HG03135 (cell line): ENCODE results near the gene TPP1.

Experiments
- ATAC-seq: cut with Tn5 transposase; IDR thresholded peaks from one replicate; pipeline ENCODE4 v1.9.1; 2021; ENCODE audit warnings: mild to moderate bottlenecking, moderate library complexity; ENCODE audit not compliant: unreplicated experiment

Gene TPP1

DNA sequence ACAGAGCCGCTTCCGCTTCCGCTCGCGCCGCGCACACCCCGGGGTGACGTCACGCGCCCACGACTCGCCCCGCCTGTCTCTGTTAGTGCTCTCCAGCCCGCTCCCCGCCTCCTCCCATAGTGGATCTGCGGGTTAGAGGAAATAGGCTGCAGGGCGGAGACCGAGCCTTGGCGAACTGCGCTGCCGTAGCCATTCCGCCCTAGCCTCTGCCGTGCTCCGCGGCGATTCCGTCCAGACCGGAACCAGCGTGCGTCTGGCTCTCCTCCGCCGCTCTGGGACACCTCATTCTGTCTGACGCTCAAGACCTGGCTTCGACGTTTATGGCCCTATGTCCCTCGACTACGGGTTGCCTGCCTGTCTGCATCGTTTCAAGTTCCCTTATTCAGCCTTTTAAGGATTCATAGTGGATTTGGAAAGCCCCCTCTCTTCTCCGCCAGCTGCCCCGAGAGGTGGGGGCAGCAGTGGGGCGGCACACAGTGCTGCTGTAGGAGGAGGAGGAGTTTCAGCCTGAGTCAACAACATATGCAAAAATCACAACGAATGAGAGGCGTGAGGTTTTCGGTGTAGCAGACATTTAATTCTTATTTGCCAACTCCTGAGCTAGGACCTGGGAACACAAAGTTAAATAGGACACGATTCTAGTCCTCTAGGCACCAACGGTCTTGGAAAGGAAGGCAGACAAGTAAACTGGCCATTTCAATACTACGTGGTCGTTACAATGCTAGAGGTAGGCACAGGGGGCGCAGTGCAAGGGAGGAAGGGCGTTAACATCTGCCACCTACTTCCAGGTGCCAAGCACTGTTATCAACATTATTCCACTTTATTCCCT is 6.8 kb downstream of the TPP1 start, which contains the start of gene TAF10:
Gene TAF10, minus strand, starts transcription at position 4 of the 829 bp plus-strand sequence. CDS start 27 bp downstream, outside the sequence.
- peak; percentile 86 for ATAC-seq

DNA sequence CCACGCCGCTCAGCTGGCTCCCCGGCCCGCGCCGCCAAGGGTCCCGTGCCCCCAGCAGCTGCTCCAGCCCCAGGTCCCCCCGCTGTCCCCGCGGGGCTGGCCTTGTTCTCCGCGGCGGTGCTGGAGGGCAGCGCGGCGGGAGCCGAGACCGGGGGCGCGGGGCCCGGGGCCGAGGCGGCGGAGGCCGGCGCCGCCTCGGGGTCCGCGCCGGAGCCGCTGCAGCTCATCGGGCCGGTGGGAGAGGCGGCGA is 7.3 kb downstream of the TPP1 start:
- no peak for ATAC-seq

DNA sequence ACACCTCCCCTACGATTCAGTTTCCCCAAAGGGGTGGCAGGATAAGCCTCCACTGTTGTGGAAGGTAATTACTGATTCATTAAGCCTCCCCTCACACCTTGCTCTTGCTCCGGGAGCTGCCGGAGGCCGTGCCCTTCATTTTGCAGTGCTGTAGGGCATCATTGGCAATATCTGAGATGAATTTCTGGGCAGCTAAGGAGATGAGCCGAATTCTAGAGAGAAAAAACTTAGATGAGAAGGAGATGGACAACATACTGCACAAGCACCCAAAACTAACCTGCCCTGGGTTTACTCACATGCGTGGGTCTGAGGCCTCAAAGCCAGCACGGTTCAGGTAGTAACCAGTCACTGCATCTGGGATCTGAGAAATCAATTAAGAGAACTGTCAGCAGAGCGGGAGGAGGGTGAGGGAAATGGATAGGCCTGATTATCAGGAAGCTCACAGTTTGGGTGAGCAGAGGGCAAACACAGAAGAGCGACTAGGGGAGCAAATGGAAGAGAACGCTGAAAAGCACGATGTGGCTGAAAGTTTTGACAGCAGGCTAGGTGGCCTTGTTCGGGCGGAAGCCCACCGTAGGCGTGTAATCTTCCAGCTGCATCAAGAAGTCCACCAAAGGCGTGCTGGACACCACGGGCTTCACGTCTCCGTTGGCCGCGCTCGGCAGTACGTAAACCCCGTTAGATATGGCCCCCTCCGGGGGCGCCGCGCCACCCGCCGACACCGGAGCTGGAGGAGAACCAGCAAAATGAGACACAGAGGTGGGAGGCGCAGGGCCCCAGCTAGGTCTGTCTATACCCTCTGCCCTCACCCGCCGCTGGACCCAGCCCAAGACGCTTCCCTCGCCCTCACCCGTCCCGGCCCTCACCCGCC is 7.9 kb downstream of the TPP1 start:
- peak; percentile 13 for ATAC-seq

DNA sequence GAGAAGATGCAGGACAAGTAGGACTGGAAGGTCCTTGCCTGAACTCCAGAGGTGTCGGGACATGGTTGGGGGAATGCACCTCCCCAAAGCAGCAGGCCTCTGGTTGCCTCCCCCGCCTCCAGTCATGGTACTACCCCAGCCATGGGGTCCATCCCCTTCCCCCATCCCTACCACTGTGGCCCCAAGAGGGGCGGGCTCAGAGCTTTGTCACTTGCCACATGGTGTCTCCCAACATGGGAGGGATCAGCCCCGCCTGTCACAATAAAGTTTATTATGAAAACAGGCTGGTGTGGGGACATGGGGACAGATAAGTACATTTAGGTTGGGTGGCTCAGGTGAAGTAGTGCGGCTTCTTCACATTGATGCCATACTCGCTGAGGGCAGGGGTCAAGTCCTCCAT is 8.6 kb downstream of the TPP1 start:
- ATAC-seq = no peak

DNA sequence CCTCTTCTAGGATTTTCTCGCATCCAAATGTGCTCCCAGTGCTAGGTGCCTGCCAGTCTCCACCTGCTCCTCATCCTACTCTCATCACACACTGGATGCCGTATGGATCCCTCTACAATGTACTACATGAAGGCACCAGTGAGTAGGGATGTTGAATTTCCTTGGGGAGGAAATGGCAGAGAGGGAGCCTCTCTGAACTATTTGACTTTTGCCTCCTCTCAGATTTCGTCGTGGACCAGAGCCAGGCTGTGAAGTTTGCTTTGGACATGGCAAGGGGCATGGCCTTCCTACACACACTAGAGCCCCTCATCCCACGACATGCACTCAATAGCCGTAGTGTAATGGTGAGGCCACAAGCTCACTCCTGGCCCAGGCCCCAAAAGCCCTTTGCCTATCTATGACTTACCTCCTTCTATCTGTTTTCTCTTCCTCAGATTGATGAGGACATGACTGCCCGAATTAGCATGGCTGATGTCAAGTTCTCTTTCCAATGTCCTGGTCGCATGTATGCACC is 9.7 kb downstream of the TPP1 start:
- ATAC-seq = no peak

DNA sequence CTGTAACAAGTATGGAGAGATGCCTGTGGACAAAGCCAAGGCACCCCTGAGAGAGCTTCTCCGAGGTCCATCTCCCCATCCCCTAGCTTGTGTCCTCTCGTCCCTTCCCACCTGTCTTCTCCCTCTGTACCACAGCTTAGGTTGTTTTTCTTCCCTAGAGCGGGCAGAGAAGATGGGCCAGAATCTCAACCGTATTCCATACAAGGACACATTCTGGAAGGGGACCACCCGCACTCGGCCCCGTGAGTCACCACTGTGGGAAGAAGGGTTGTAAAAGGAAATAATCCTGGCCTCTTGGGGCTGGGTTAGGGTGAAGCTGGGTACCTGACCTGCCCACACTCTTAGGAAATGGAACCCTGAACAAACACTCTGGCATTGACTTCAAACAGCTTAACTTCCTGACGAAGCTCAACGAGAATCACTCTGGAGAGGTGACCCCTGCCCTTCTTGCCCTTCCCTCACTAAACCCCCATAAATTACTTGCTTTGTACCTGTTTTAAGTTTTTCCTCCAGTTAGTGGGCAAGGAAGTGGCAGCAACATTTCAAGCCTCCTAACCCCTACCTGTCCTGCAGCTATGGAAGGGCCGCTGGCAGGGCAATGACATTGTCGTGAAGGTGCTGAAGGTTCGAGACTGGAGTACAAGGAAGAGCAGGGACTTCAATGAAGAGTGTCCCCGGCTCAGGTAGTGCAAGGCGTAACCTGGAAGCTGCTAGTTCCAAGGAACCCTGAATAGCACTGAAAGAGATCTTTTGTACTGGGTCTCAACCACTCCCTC is 10.3 kb downstream of the TPP1 start:
- ATAC-seq = no peak

DNA sequence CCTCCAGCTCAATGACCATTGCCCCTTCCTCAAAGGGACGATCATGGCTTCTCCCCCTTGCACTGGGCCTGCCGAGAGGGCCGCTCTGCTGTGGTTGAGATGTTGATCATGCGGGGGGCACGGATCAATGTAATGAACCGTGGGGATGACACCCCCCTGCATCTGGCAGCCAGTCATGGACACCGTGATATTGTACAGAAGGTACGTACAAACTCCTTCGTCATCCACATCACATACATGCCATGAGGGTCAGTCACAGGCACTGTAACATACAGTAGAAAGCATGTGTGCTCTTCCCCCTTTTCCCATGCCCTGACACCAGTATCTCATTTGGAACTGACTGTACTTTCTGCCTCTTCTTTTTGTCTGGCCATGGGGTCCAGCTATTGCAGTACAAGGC is 11.2 kb downstream of the TPP1 start:
- no peak for ATAC-seq

DNA sequence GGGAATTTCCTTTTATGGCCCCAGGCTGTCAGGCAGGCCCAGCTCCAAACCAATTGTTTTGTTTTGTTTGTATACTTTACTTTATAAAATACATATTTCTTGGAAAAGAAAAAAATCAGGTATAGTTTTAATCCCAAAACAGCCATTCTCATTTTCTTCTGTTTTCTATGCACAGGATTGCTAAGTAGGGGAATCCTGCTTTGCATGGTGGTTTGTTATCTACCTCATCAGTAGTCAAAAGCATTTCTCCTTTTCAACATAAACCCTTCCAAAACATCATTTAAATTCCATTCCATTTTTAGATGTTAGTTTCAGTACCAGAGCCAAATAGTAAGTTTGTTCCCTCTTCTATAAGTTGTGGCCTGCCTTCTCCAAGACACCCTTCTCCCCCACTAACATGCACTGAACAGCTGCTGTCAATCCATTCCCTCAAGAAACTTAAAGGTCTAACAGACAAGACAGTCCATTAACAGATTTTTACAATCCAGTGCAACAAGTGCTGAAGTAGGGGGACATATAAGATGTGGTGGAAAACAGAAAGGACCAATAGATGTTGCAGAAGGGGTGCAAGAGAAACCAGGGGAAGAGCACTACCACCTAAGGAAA is 11.9 kb downstream of the TPP1 start:
- no peak for ATAC-seq

DNA sequence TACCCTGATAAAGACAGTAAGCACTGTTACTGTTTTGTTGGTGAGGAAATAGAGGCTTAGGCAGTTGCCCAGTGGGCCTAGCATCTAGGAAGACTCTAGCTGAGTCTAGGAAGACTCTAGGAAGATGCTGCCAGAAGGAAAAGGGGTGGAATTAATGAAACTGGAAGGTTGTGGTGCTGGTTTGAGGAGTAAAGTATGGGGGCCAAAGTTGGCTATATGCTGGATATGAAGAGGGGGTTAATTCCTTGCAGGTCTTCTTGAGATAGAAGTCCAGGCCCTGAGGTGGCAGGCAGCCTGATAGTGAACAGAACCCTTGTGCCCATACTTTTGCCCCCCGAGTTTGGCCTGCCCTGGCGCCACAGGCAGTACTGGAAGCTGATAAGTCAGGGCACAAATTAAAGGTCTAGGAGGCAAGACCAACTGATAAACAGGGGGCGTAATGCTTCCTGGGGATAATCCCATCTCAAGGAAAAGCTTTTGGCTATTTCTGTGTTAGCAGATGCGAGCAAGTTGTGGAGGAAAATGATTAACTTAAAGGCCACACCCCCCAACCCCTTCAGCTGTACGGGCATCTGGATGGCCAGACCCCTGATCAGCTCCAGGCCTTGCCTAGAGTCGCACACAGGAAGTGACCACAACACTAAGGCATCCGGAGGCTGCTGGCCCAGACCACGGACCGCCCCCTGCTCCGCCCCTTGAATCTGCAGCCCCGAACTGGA is 12.6 kb downstream of the TPP1 start:
- peak; percentile 37 for ATAC-seq

DNA sequence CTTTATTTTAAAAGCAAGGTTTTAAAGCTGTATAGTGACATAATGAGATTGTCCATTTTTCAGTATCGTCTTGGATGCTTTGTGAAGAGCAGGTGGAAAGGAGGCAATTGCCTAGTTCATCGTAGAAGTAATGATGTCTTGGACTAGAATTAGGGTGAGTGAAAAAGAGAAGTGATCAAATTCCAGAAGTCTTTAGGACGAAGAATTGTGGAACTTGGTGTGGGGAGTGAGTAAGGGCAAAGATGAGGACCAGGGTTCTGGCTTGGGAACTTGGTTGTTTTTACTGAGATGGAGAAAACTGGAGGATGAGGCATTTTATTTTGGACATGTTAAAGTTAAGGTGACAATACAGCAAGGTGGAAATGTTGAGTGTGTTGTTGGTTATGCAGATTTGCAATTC is 14.4 kb downstream of the TPP1 start:
- ATAC-seq = no peak

DNA sequence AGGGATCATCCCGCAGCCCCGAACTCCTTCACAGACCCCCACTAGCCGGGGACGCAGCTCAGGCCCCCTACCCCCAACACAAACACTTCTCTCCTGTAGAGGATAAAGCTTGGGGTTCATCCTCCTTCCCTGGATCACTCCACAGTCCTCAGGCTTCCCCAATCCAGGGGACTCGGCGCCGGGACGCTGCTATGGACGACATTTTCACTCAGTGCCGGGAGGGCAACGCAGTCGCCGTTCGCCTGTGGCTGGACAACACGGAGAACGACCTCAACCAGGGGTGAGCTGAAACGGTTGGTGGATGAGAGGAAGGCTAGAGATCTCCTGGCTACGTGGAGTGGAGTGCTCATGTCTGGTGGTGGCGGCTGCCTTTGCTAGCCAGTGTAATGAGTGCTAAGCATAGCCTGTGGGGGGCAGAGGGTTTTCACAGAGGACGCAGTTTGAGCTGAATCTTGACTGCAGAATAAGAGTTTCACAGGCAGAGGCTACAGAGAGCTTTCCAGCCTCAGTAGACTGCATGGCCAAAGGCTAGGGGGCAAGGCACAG is 15.1 kb downstream of the TPP1 start:
- peak; percentile 36 for ATAC-seq

DNA sequence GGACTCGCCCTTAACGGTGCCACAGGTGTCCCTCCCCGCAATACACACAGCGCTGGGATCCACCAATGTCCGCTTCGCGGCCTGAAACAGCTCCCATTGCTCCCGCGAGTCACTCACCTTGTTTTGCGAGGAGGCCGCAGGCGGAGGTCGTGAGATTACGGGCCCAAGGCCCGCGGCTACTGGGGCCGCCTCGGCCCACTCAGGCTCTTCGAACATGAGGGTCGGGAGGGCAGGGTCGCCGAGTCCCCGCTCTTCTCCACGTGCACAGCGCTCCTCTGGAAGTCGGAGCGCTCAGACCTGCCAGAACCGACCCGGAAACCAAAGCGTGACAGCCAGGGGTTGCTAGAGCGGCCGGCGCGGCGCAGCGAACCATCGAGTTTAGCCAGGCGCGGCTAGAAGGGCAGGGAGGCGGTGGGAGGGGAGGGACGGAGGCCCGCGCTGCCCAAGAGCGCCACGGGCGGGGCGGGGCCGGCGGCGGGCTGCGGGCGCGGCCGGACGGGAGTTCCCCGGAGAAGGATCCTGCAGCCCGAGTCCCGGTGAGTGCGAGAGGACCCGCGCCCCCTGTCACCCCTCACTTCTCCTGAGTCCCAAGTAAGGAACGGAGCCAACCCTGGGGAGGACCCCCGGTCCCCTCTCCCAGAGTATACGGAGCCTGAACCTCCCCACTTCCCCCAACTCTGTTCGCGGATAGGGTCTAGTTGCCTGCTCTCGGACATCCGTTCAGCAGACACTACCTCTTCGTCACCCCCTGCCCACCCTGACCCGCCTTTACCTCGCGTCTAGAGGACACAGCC is 15.7 kb downstream of the TPP1 start, which contains the start of the genes ILK and RRP8:
Gene ILK, plus strand, starts transcription at position 488 of the 794 bp plus-strand sequence. CDS start 498 bp downstream, outside the sequence.
Gene RRP8, minus strand, starts transcription at position 330 of the 794 bp plus-strand sequence. Its CDS starts 114 bp downstream, at position 216.
- ATAC-seq = peak; percentile 72

DNA sequence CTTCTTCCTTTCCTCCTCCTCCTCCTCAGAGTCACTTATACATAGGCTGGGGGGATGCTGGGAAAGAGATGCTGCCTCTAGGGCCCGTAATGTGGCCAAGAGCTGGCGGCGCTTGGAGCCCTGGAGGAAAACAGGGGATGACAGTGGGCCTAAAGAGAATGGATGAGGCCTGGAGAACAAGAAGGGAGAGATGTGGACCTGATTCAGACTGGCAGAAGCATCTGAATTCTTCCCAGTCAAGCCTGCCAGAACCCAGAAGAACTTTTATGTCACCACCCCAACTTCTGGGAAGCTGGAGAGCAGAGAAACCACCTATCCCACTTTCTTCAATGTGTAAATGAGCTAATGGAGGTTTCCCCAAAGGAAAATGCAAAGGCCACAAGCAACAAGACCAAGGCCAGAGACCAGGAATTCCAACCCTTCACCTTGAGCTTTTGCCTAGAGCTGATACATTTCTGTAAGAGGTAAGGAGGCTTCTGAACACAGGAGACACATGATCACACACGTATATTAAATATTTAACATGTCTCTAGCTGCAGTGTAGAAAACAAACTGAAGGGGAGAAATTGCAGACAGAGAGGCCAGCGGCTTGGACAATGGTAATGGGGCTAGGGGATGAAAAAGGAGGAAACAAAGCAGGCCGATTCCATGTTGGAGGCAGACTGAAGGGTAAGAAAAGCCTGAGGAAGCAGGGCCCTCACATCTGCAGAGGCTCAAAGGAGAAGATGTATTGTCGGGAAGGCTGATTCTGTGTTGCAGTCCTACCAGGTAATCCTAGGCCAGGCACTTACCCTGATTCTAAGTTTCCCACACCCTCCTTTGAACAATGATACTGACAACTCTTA is 16.9 kb downstream of the TPP1 start:
- no peak for ATAC-seq

DNA sequence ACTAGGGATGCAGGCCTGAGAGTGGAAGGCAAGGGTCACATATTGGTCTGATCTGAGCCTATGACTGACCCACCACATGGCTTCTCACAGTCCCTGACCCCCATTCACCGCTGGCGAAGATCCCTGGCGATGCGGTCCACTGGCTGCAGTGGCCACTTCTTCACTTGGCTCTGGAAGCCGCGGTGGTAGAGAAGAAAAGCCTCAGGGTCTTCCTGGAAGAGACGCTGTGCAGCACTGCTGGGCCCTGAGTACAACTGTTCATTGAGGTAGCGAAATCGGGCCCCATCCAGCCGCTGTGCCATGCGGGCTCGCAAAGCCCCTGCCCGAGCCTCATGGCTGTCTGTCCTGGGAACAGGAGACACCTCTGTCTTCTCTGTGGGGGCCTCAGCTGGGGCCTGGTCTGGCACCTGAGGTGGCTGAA is 18.2 kb downstream of the TPP1 start:
- no peak for ATAC-seq

DNA sequence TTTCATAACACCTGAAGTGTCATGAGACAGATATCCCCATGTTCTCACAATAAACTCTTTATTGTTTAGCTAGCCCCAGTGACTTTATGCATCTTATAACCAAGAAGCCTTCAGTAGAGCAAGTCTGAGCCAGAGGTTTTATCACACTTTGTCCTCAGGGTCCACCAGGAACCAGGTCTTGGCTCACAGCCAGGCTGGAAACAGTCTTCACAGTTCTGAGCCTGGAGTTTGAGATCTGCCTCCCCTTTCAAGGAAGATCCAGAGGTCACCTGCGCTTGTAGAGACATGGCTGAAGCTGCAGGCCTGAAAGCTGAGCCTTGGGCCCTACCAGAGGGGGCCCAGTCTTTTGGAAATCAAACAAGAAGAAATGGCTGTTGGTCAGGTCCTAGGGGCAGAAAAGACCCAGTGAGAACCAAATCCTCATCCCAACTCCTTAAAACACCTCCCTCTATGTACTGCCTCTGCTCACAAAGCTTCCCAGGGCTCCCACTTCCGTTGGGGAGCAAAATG is 19.3 kb downstream of the TPP1 start:
- no peak for ATAC-seq

DNA sequence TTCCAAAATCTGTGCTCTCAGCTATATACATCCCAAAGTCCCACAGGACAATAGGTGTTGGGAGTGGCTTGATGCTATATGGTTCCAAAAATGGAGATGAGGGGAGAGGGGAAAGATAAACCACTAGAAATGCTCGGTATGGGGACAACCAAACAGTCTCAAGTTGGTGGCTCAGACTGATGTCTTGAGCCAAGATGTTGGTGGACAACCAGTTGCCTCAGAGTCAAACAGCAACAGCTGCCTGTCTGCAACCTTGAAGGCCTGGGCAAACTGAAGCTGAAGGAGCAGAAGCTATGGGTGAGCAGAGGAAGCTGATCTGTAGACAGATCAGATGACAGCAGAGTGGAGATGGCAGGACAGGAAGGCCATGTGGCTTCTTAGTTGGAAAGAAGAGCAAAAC is 19.8 kb downstream of the TPP1 start:
- ATAC-seq = no peak

DNA sequence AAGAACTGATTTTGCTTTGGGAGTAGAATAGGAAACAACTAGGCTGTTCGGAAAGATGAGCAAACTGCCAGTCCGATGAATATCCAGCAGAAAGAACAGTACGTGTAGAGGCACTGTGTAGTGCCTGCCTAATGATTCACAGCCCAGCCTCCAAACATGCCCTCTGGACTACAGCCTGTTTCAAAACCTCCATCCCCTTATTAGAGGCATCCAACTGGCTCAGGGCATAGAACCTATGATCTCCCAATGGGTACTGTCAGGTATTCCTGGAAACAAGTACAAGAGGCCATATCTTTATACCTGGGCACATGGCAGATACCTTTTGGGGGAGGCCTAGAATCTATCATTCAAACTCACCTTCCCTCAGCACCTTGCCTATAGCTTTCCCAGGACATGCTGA is 20.7 kb downstream of the TPP1 start:
- ATAC-seq = no peak
